RWPE2 (cell line): ENCODE data around the gene SOX8.

Experiments
- ATAC-seq: fragments of 200-7000 bp; cut with Tn5 transposase; 3 replicates; pipeline ENCODE4 v1.9.1; 2021; ENCODE audit warnings: low read depth
- DNase-seq: peaks from one replicate; pipeline ENCODE4 v3.0.0-alpha.2; 2020; ENCODE audit warnings: low spot score
- H3K27ac ChIP-seq: fragments of 450-650 bp; 2 replicates; pipeline ENCODE4 v1.5.1; 2017; ENCODE audit warnings: mild to moderate bottlenecking; ENCODE audit not compliant: poor library complexity, severe bottlenecking
- H3K27me3 ChIP-seq: fragments of 250-450 bp; sonication (Bioruptor Pico); 2 replicates; pipeline ENCODE4 v1.5.1; 2021; ENCODE audit warnings: mild to moderate bottlenecking, moderate library complexity; ENCODE audit not compliant: insufficient read depth, poor library complexity, severe bottlenecking
- H3K36me3 ChIP-seq: fragments of 250-450 bp; sonication (Bioruptor Pico); 2 replicates; pipeline ENCODE4 v1.5.1; 2020; ENCODE audit warnings: low read depth, mild to moderate bottlenecking, moderate library complexity
- H3K4me1 ChIP-seq: fragments of 250-450 bp; sonication (Bioruptor Pico); 2 replicates; pipeline ENCODE4 v1.5.1; 2021; ENCODE audit warnings: mild to moderate bottlenecking, moderate library complexity; ENCODE audit not compliant: insufficient read depth, poor library complexity, severe bottlenecking
- H3K4me3 ChIP-seq: fragments of 250-450 bp; sonication (Bioruptor Pico); 2 replicates; pipeline ENCODE4 v1.5.1; 2021; ENCODE audit warnings: mild to moderate bottlenecking, moderate library complexity; ENCODE audit not compliant: severe bottlenecking
- H3K9me3 ChIP-seq: fragments of 250-450 bp; sonication (Bioruptor Pico); 2 replicates; pipeline ENCODE4 v1.5.1; 2021; ENCODE audit warnings: mild to moderate bottlenecking, moderate library complexity; ENCODE audit not compliant: severe bottlenecking
- TF ChIP-seq, protein P1 (sequence below): fragments of 450-650 bp; IDR thresholded peaks from one replicate; pipeline ENCODE4 v1.5.1; 2017; ENCODE audit warnings: mild to moderate bottlenecking, moderate library complexity; ENCODE audit not compliant: poor library complexity, severe bottlenecking

SOX8 gene

DNA sequence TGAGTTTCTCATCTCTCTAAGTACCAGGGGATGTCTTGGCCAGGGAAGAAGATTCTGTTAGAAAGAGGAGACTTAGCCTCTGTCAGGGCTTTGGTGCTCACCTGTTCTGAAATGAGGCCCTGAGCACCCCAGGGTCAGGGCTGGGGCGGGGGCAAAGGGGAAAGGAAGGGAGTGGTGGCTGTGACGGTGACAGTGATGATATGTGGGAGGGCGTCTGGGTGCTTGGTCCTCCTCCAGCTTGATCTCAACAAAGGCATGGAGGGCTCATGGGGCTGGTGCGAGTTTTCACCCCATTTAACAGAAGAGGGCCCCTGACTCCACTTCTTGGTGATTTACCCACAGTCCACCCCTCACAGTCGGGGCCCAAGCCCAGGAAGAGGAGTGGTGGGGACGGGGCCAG lies 15.1 kb downstream of the SOX8 start:
- Histone ChIP-seq H3K4me1 (peaks cover 3% of the 10 kb centered on the region), H3K36me3 (no peaks in the 10 kb centered on the region), H3K27me3 (no peaks in the 10 kb centered on the region), H3K27ac (peak overlapping the region; percentile 50), H3K9me3 (no peaks in the 10 kb centered on the region), H3K4me3 (no peak overlapping the region)
- TF ChIP-seq, protein P1, sequence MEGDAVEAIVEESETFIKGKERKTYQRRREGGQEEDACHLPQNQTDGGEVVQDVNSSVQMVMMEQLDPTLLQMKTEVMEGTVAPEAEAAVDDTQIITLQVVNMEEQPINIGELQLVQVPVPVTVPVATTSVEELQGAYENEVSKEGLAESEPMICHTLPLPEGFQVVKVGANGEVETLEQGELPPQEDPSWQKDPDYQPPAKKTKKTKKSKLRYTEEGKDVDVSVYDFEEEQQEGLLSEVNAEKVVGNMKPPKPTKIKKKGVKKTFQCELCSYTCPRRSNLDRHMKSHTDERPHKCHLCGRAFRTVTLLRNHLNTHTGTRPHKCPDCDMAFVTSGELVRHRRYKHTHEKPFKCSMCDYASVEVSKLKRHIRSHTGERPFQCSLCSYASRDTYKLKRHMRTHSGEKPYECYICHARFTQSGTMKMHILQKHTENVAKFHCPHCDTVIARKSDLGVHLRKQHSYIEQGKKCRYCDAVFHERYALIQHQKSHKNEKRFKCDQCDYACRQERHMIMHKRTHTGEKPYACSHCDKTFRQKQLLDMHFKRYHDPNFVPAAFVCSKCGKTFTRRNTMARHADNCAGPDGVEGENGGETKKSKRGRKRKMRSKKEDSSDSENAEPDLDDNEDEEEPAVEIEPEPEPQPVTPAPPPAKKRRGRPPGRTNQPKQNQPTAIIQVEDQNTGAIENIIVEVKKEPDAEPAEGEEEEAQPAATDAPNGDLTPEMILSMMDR: no peak
- no peak for DNase-seq
- ATAC-seq: no peak

DNA sequence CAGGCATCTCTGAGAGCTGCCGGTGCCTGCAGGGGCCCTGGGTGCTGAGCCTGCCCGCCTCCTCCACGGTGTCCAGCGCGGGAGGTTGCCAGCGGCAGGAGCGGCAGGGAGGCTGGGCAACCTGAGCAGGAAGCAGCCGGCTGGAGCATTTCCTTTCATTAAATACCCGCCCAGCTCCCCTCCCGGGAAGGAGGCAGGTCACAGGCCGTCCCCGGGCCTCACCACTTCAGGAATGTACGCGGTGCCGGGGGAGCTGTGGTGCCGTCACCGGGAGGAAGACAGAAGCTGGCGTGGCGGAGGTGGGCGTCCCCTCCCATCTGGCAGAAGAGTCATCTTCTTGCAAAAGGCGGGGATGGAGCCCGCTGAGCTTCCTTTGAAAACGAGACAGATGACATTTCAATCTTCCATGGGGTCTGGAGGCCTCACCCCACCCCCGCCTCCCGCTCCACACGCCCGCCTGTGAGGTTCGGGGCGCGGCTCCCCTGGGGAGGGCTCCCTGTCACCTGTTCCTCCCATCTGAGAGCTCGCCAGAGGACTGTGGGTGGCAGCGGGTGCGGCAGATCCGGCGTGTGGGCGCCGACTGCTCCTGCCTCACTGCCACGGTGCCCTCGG lies 16.0 kb downstream of the SOX8 start:
- DNase-seq: no peak
- peaks cover 5% of the 10 kb centered on the region for H3K4me1 ChIP-seq
- ATAC-seq: peak; percentile 93
- peak overlapping the region; percentile 50 for H3K27ac ChIP-seq
- no peaks in the 10 kb centered on the region for H3K36me3 ChIP-seq
- peak overlapping the region; percentile 1 for H3K4me3 ChIP-seq
- no peaks in the 10 kb centered on the region for H3K9me3 ChIP-seq
- TF ChIP-seq, protein P1: no peak
- H3K27me3 ChIP-seq: no peaks in the 10 kb centered on the region

DNA sequence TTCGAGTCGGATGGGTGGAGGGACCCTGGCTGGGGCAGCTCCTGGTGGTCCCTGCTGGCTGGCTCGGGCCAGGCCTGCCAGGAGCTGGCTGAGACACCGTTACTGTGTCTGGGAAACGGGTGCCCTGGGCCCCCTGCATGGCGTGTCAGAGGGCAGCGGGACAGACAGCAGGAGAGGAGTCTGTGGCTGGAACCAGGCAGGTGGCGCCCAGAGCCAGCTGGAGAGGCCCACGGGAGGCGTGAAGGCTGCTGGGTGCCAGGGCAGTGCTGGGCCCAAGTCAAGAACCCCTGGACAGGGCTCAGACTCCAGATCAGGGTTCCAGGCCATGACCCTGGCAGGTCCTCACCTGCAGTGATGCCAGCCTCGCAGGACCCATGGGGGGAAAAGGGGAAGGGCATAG lies 16.6 kb downstream of the SOX8 start:
- TF ChIP-seq, protein P1: no peak
- ATAC-seq (no peak), DNase-seq (no peak)
- H3K4me3 ChIP-seq: no peak overlapping the region
- H3K4me1 ChIP-seq: peaks cover 9% of the 10 kb centered on the region
- no peaks in the 10 kb centered on the region for H3K36me3 ChIP-seq
- H3K27ac ChIP-seq: peak overlapping the region; percentile 50
- no peaks in the 10 kb centered on the region for H3K27me3 ChIP-seq
- H3K9me3 ChIP-seq: no peaks in the 10 kb centered on the region

DNA sequence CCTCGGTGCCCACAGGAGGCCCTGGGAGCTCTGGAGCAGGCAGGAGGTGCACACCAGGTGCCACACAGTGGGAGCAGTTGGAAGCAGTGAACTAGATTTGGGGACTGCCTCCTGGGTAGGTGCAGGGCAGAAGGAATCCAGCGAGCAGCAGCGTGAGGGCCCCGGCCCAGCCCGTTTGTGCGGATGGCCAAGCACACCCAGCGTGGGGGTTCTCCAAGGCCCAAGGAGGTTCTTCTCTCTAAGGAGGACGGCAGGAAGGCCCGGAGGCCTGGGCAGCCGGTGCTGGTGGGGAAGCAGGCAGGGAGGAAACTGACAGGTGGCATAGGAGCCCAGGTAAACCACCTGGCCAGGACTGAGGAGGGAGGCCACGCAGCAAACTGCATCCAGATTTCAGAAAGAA lies 17.0 kb downstream of the SOX8 start:
- Histone ChIP-seq H3K27me3 (no peaks in the 10 kb centered on the region), H3K9me3 (no peaks in the 10 kb centered on the region), H3K4me3 (no peak overlapping the region), H3K27ac (no peak overlapping the region), H3K36me3 (no peaks in the 10 kb centered on the region), H3K4me1 (peaks cover 9% of the 10 kb centered on the region)
- ATAC-seq (no peak), DNase-seq (no peak)
- TF ChIP-seq, protein P1: no peak

DNA sequence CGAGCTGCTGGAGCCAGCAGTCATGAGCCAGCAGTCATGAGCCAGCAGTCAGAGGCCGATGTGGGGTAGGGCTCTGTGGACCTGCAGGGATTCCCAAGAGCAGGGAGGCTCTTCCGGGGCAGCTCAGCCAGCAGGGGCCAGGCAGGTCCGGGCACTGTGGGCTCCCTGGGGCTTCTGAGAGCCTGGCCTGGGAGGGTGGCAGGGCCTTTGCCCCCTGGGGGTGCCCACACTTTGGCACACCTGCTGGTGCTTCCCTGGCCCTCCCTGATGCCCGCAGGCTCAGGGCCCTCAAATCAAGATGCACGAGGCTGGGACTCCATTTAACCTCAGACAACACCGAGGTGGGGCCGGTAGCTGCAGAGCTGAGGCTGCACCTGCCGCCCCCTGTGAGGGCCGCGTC lies 18.1 kb downstream of the SOX8 start:
- DNase-seq: no peak
- Histone ChIP-seq H3K9me3 (no peaks in the 10 kb centered on the region), H3K4me3 (no peak overlapping the region), H3K27me3 (no peaks in the 10 kb centered on the region), H3K27ac (no peak overlapping the region), H3K4me1 (peaks cover 9% of the 10 kb centered on the region), H3K36me3 (no peaks in the 10 kb centered on the region)
- TF ChIP-seq, protein P1: no peak
- ATAC-seq: no peak
